Liver (tissue), 9 donors: Measurements from ENCODE around the gene SLC35A1. TPM values are rescaled to one million over a fixed set of nuclear protein-coding genes. Genes with fewer than 3 reads are reported as not detected.

Experiments
- DNase-seq: peaks from one replicate; pipeline ENCODE4 v3.0.0-alpha.2; 2017; ENCODE audit warnings: low spot score
- H3K27ac ChIP-seq, 2 donors: one replicate each; pipeline ENCODE4 v1.7.0; 2013; ENCODE audit warnings: inconsistent platforms in 2 of 2, low read length in 2 of 2, control low read depth in 1 of 2, low read depth in 1 of 2, mild to moderate bottlenecking in 1 of 2
- H3K27me3 ChIP-seq, 4 donors: one replicate each; pipeline versions ENCODE4 v1.6.1 to v1.7.0; 2013; ENCODE audit warnings: low read length in 3 of 4, inconsistent platforms in 1 of 4, mild to moderate bottlenecking in 1 of 4, moderate library complexity in 1 of 4; ENCODE audit not compliant: control insufficient read depth in 4 of 4, insufficient read depth in 4 of 4
- H3K36me3 ChIP-seq, 4 donors: one replicate each; pipeline versions ENCODE4 v1.6.1 to v1.7.0; 2013; ENCODE audit warnings: low read length in 3 of 4, mild to moderate bottlenecking in 3 of 4, low read depth in 1 of 4, moderate library complexity in 1 of 4; ENCODE audit not compliant: control insufficient read depth in 4 of 4, insufficient read depth in 3 of 4
- H3K4me1 ChIP-seq, 4 donors: one replicate each; pipeline versions ENCODE4 v1.6.1 to v1.7.0; 2013; ENCODE audit warnings: low read length in 3 of 4, mild to moderate bottlenecking in 3 of 4, moderate library complexity in 1 of 4; ENCODE audit not compliant: control insufficient read depth in 4 of 4, insufficient read depth in 4 of 4
- H3K4me3 ChIP-seq, 3 donors: one replicate each; pipeline versions ENCODE4 v1.6.1 to v1.7.0; 2013; ENCODE audit warnings: low read length in 3 of 3, control low read depth in 1 of 3, low read depth in 1 of 3, mild to moderate bottlenecking in 1 of 3
- H3K9ac ChIP-seq, 2 donors: one replicate each; pipeline ENCODE4 v1.7.0; 2013; ENCODE audit warnings: low read length in 2 of 2, mild to moderate bottlenecking in 2 of 2, moderate library complexity in 2 of 2, control low read depth in 1 of 2, low read depth in 1 of 2
- H3K9me3 ChIP-seq, 4 donors: one replicate each; pipeline versions ENCODE4 v1.6.1 to v1.7.0; 2013; ENCODE audit warnings: low read length in 3 of 4; ENCODE audit not compliant: control insufficient read depth in 4 of 4
- ATF3 ChIP-seq: IDR thresholded peaks from 2 replicates; pipeline ENCODE4 v1.6.1; 2016; ENCODE audit warnings: antibody characterized with exemption
- FOXA1 ChIP-seq: IDR thresholded peaks from 2 replicates; pipeline ENCODE4 v1.6.1; 2016; ENCODE audit warnings: antibody characterized with exemption
- FOXA2 ChIP-seq: IDR thresholded peaks from 2 replicates; pipeline ENCODE4 v1.6.1; 2016; ENCODE audit warnings: antibody characterized with exemption
- GABPA ChIP-seq, 2 donors: IDR thresholded peaks in 1 of 2; conservative IDR thresholded peaks in 1 of 2; 2 replicates each; pipeline ENCODE4 v1.6.1; 2016; ENCODE audit warnings: antibody characterized with exemption in 2 of 2, mild to moderate bottlenecking in 1 of 2, moderate library complexity in 1 of 2
- HNF4A ChIP-seq, 2 donors: conservative IDR thresholded peaks; 2 replicates each; pipeline ENCODE4 v1.6.1; 2016; ENCODE audit warnings: antibody characterized with exemption in 2 of 2, mild to moderate bottlenecking in 2 of 2
- HNF4G ChIP-seq: IDR thresholded peaks from 2 replicates; pipeline ENCODE4 v1.6.1; 2016; ENCODE audit warnings: antibody characterized with exemption
- JUND ChIP-seq, 2 donors: IDR thresholded peaks; 2 replicates each; pipeline ENCODE4 v1.6.1; 2016; ENCODE audit warnings: antibody characterized with exemption in 2 of 2
- NR2F2 ChIP-seq: IDR thresholded peaks from 2 replicates; pipeline ENCODE4 v1.6.1; 2016; ENCODE audit warnings: antibody characterized with exemption
- REST ChIP-seq: IDR thresholded peaks from 2 replicates; pipeline ENCODE4 v1.6.1; 2016; ENCODE audit warnings: antibody characterized with exemption, mild to moderate bottlenecking
- WGBS: extraction: QIAGEN DNeasy Blood & Tissue Kit; methylation state at CpG from one replicate; pipeline ENCODE4 v1.1.7; 2013; 5-methylcytosine and 5-hydroxymethylcytosine counted together
- polyA plus RNA-seq, 2 donors: library from polyadenylated mRNA; stranded (reverse) in 1 of 2; unstranded in 1 of 2; fragments of 200-250 nt in 1 of 2; fragments of >200 nt in 1 of 2; fragmentation: Nextera tagmentation in 1 of 2; extraction: Ambion mirVana in 1 of 2; gene quantifications; one replicate each; pipeline versions ENCODE4 v1.2.1 to v1.2.3, GENCODE V29; 2013 to 2015
- total RNA-seq, 2 donors: library from RNA; depleted of rRNA; stranded (reverse); fragments of >200 nt; gene quantifications; one replicate each; pipeline ENCODE4 v1.2.3, GENCODE V29; 2014
- TF ChIP-seq, protein P1 (sequence below): IDR thresholded peaks from 2 replicates; pipeline ENCODE4 v1.6.1; 2016; ENCODE audit warnings: antibody characterized with exemption
- donor health status: healthy.
- donor health status: healthy.
- donor health status: healthy.
- donor health status: healthy.
- donor health status: healthy.

The SLC35A1 gene
- total and polyA plus RNA-seq, 4 donors = 9.0 to 13.7 (median 10.6) TPM

DNA sequence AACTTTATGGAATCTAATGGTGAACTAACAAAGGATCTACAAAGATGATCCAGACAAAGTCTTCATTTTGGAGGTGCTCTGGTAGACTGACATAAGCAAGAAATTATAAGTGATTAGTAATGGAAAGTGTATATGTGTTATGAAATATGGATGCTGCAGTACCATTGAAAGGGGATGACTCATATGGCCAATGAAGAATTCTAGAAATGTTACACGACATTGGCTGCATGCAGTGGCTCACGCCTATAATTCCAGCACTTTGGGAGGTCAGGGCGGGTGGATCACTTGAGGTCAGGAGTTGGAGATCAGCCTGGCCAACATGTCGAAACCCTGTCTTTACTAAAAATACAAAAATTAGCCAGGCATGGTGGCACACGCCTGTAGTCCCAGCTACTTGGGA lies 41.5 kb upstream of the SLC35A1 start:
- Histone ChIP-seq H3K4me3 (no peak overlapping the region), H3K27me3 (no peaks in the 10 kb centered on the region), H3K27ac (no peak overlapping the region), H3K9me3 (no peaks in the 10 kb centered on the region), H3K36me3 (no peaks in the 10 kb centered on the region), H3K9ac (no peak overlapping the region), H3K4me1 (no peaks in the 10 kb centered on the region)
- 87% methylated on average over 5 of the region's 5 CpGs for WGBS
- DNase-seq = no peak
- TF ChIP-seq ATF3 (no peak), HNF4G (no peak), GABPA (IDR thresholded peaks at IDR 0.05 in 1 of 2, conservative IDR thresholded peaks at IDR 0.05 in 1 of 2) (no peak), FOXA1 (no peak), JUND (IDR thresholded peaks at IDR 0.05) (no peak), NR2F2 (no peak)
- TF ChIP-seq, protein P1, sequence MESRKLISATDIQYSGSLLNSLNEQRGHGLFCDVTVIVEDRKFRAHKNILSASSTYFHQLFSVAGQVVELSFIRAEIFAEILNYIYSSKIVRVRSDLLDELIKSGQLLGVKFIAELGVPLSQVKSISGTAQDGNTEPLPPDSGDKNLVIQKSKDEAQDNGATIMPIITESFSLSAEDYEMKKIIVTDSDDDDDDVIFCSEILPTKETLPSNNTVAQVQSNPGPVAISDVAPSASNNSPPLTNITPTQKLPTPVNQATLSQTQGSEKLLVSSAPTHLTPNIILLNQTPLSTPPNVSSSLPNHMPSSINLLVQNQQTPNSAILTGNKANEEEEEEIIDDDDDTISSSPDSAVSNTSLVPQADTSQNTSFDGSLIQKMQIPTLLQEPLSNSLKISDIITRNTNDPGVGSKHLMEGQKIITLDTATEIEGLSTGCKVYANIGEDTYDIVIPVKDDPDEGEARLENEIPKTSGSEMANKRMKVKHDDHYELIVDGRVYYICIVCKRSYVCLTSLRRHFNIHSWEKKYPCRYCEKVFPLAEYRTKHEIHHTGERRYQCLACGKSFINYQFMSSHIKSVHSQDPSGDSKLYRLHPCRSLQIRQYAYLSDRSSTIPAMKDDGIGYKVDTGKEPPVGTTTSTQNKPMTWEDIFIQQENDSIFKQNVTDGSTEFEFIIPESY = no peak

DNA sequence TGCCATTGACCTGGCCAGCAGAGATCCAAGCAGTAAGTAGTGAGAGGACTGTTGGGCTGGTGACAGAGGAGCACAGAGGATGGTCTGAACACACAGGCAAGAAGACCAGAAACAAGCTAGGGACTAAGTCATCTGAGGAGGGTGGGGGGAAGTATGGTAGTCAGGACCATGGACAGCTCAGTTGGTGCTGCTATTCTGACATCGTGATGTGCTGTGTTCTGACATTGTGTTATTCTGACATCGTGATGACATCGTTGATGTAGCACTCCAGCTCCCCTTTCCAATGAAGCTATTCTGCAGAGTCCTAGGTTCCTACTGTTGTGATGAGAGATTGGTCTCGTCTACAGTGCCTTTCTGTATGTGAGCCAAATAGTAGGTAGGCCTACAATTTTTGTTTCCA lies 36.3 kb upstream of the SLC35A1 start:
- DNase-seq = peak; percentile 52

More for the DNA sequence above, 36.3 kb upstream of the SLC35A1 start:
- no peak overlapping the region for H3K27ac ChIP-seq
- H3K27me3 ChIP-seq = no peaks in the 10 kb centered on the region
- no peaks in the 10 kb centered on the region for H3K36me3 ChIP-seq
- H3K4me1 ChIP-seq = no peaks in the 10 kb centered on the region
- no peaks in the 10 kb centered on the region for H3K9me3 ChIP-seq
- 13% methylated on average over 4 of the region's 4 CpGs for WGBS
- TF ChIP-seq REST = peak; percentile 100
- no peak for TF ChIP-seq FOXA2
- no peak for TF ChIP-seq HNF4A (conservative IDR thresholded peaks at IDR 0.05)
- TF ChIP-seq, protein P1 = no peak
- H3K4me3 ChIP-seq = no peak overlapping the region
- H3K9ac ChIP-seq = no peak overlapping the region
